Measurements from ENCODE around the gene GFI1B.
"Not testable (repeated sequence)": the region's sequence is repeated elsewhere in the genome, so short reads cannot be mapped to it uniquely, and the experiment has no call there.

GFI1B gene

DNA sequence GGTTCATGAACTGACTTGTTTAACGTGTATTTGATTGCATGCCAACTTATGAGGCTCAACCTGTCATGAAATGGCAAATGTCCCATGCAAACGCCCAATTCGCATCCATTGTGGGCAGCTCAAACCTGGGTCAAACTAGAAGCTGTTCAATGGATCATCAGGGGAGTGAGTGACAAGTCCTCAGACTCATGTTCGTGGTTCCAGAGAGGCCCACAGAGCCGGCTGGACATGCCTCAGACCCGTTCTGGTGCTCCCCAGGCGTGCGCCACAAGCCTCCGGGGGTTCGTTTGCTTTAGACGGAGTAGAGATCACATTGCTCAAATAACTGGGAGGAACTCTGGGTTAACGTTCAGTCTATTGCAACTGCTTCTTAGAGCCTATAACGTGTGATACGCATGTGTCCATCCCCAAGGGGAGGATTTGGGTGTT, 15.0 kb downstream of the GFI1B start:
- no peak for DNase-seq

GRCh38 chr9:132994410-132995120, 16.1 kb downstream of the GFI1B start:
- DNase-seq, result no peak

DNA sequence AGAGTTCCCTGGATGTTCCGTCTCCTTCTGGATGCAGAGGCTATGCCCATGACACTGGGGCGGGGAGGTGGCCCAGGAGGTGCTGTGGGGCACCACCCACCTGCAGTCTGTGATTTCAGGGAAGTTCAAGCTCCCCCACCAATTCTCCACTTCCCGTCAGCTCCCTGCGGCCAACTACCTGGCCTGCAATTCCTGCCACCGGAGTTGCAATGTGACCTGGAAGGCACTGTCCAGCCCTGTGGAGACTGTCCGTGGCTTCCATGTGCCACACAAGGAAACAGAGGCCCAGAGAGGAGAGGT, 16.6 kb downstream of the GFI1B start:
- no peak for DNase-seq

DNA sequence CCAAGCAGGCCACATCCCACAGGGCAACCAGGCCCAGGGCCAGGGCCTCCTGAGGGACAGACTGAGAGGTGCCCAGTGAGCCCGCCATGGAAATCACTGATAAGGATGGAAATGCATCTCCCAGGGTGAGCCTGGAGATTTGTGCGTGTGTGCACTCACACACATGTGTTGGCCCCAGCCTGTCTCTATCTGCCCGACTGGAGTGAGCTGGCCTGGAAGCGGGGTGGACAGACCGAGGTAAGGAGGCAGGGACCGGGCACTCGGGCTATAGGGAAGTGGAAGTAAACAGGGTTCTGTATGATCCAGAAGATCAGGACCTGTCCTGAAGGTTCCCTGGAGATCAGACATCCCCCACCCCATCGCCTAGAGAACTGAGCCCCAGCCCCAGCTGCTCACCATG, 17.4 kb downstream of the GFI1B start:
- DNase-seq, result no peak

DNA sequence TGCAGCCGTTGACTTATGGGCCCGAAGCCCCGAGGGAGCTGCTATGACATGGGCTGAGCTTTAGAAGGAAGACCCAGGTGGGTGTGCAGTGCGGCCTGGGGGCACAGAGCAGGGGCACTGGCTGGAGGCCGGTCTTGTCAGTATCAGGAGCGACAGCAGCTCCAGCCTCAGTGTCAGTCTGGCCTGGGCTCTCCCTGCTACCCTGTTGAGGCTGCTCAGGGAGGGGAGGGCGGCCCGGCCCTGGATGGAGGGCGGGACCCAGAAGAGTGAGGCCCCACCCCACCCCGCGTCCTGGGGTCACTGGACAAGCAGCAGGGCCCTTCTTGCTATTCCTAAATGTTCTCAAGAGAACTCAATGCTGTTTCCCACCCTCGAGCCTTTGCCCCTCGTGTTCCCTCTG, 18.0 kb downstream of the GFI1B start:
- DNase-seq, result no peak

DNA sequence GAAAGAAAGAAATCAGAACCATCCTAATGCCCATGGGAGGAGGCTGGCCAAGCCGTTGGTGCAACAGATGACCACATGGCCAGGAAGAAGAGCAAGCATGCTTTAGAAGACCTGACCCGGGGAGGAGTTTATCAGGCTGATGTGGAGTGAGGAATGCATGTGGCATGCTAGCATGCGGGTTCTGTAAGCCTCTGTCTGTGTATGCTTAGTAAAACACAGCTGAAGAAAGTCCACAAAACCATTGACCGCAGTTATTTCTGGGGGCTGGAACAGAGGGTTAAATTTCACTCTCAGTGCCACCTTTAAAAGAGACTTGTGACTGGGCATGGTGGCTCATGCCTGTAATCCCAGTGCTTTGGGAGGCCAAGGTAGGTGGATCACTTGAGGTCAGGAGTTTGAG, 19.1 kb downstream of the GFI1B start:
- no peak for DNase-seq

- DNase-seq, result not testable (repeated sequence)
Observed at GRCh38 chr9:132998221-132998620, 19.7 kb downstream of the GFI1B start.

GRCh38 chr9:132998831-132999635, 20.5 kb downstream of the GFI1B start:
- no peak for DNase-seq

GRCh38 chr9:133002147-133003070, 23.9 kb downstream of the GFI1B start:
- DNase-seq, result no peak

- no peak for DNase-seq
Observed at GRCh38 chr9:133003071-133003461, 24.6 kb downstream of the GFI1B start.

DNA sequence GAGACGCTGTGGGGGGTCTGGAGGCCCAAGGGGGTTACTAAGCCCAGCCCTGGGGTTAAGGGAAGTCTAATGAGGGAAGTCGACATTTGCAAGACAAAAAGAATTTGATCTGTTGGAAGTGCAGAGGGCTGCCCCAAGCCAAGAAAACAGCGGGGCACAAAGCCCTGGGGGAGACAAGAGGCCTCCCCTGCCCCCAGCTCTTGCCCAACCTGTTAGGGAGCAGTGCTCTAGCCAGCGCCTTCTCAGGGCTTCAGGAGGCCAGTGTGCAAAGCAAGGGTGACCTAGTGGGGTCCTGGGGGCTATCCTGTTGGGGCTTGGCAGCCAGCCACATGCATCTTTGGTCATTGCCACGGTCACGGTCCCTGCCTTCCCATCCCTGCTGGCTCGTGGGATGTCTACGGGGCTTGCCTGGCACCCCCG, 25.2 kb downstream of the GFI1B start:
- DNase-seq, result no peak

DNA sequence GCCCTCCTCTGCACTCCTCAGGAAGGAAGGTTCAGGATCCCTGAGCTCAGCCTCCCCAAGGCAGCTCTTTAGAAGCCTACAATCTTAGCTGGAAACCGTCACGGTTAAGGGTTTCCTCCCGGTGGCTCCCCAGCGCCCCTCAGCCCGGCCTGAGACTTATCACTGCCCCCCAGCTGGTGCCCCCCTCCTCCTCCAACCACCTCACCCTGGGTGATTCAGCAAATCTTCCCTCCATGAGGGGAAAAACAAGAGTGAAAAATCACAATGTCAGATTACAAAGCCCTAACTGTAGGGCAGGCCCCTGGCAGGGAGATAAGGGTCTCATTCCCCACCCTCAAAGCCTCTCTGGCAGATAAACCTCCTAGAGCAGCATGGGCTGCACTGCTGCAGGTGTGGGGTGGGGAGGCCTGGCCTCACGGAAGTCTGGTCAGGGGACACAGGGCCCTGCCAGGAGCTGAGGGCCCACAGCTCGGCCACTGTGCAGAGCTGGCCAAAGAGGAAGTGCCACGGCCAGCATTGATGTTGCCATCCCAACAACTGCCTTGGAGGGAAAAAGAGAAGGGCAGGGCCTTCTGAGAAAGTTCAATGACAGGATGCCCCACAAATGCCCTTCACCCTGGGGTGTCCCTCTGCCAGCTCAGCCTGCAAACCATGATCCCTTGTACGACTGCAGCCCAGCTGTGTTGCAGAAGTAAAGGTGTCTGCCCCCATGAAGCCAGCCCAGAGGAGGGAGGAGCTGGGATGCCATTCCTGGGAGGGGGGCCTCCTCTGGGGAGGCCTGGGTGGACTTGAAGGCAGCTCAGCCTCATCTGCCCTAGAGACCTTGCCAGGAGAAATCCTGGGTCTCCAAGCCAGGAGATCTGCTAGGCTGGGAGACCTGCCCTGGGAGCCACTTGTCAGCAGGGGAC, 25.9 kb downstream of the GFI1B start:
- DNase-seq, result no peak

DNA sequence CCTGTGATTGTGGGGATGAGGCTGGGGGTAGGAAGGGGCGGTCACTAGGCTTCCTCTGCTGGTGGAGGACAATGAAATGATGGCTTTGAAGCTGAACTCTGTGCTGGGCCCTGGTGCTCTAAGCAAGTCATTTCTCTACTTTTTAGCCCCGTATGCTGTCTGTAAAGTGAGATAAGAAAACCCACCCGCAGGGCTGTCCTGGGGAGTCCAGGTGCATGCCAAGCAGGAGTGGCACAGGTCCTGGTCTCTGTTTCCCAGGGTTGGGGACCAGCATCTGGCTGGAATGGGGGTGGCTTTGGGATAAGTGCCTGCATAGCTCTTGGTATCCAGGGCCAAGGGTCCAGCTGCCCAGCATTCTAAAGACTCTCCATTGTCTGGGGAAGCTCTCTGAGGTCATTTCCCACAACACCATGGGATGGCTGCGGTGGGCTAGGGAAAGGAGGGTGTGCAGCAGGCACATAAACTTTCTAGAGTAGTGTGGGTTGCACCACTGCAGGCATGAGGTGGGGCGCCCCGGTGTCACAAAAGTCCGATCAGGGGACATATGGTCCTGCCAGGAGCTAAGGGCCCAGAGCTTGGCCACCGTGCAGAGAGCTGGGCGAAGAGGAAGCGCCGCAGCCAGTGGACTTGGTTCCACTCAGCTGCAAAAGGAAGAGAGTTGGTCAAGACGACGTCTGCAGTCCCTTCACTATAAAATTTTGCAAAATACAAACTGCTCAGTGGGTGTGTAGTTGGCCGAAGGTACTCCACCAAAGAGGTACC, 26.7 kb downstream of the GFI1B start:
- no peak for DNase-seq

DNA sequence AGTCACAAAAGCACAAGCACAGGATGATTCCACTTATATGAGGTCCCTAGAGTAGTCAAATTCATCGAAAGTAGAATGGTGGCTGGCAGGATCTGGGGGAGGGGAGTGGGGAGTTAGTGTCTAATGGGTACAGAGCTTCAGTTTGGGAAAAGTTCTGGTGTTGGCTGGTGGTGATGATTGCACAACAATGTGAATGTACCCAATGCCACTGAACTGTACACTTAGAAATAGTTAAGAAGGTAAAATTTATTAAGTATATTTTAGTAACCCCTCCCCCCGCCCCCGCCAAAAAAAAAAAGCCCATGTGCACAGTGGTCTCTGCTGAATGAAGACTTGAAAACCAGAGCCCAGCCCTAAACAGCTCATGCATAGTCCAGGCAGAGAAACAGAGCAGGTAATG, 27.5 kb downstream of the GFI1B start:
- no peak for DNase-seq

- DNase-seq, result no peak
Observed at GRCh38 chr9:133006731-133007352, 28.3 kb downstream of the GFI1B start.

DNA sequence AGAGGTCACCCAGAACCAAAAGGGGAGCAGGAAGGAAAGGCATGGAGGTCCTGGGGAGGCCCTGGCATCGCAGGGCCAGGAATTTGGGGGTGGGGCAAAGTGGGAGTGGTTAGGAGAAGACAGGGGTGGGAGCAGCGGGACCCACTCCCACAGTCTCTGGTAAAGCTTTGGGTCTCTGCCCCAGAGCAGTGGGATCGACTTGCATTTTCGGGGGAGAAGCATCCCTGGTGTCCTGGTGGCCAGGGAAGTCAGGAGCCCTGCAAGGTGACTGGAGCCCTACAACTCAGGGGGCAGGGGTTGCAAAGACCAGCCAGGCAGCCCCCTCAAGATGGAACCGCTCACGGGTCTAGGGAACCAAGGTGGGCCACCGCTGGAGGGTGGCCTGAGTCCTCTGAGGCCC, 29.9 kb downstream of the GFI1B start:
- DNase-seq, result no peak

- no peak for DNase-seq
Observed at GRCh38 chr9:133008824-133009223, 30.3 kb downstream of the GFI1B start.

GRCh38 chr9:133009906-133010582, 31.6 kb downstream of the GFI1B start:
- DNase-seq, result no peak

DNA sequence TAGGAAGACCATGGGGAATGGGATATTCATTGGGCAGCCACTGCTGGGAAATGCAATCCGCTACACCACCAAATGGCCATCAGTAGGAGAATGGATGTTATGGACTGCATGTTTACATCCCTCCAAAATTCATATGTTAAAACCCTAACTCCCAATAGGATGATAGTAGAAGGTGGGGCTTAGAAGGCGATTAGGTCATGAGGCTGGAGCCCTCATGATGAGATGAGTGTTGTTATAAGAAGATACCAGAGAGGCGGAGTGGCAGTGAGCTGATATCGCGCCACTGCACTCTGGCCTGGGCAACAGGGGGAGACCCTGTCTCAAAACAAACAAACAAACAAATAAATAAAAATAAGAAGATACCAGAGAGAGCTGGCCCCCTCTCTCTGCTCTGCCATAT, 36.2 kb downstream of the GFI1B start:
- no peak for DNase-seq

- DNase-seq, result no peak
Observed at GRCh38 chr9:133023117-133023890, 44.8 kb downstream of the GFI1B start.
